HG02571 (cell line): ENCODE measurements around the gene ZNF474.

Source experiments
- ATAC-seq: cut with Tn5 transposase; IDR thresholded peaks from one replicate; pipeline ENCODE4 v1.9.1; 2021; ENCODE audit warnings: mild to moderate bottlenecking, moderate library complexity; ENCODE audit not compliant: unreplicated experiment

ZNF474 gene

DNA sequence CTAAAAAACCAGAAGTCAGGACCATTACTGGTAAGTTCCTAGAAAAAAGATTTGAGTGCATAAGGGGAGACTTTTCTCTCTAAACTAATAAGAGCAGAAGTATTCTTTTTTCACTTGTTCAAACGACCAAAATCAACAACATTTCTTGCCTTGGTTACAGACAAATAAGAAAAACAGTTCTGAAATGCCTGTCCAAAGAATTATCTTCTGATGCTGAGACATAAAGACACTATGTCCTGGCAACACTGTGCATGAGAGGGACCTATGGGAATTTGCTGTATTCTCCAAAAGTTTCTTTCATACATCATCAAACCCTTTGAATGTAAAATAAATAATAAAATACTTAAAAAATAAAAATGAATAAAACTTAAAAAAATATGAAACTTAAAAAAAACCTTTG is 50.4 kb downstream of the ZNF474 start:
- no peak for ATAC-seq

DNA sequence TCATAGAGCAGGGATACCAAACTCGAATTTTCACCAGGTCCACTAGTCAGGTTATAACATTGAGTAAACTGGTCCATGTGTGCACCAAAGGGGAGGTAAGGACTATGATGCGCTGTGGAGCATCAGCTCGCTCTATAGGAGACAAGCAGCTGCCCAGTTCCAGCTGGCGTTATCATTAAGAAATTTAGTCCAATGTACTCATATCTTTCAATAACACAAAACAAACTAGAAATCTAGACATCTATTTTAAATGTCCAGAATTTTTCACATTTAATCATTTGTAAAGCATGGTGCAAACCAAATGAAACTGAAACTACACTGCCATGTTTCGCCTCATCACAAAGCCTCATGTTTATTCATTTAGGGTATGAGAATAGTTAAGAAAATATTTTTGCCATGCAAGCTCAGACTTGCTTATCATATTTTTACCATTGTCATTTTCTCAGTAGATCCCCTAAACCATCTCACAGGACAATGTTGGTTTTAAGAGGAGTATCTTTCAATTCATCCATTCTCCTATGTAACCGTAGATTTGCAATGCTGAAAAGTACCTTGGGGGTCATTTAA is 50.9 kb downstream of the ZNF474 start:
- ATAC-seq, result no peak

DNA sequence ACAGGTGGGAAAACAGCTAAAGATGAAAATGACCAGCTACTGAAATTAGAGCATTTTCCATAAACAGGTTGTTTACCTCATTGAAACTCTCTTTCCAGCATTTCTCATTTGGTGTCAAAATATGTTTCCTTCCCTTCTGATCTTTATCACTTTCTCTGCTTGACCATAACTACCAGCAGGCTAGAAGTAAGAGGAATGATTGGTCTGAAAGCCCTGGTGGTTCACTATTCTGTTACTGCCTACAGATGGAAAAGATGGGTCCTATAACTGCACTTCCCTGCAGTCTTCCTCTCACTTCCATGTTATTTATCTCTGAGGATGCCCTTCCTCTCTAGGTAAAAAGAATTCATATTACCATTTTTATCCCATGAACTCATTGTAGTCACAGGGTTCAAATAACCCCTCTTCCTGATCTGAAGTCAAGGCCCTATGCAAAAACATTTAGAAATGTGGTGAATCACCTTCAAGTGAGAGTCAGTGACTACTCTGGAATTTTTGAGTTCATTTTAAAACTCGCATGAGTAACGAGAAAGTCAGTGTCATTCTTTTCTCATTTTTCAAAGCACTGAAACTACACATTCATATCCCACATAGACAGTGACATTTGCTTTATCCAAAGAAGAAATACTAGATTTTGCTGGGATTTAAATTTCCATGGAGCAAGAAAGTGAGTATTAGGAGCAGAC is 51.7 kb downstream of the ZNF474 start:
- no peak for ATAC-seq

DNA sequence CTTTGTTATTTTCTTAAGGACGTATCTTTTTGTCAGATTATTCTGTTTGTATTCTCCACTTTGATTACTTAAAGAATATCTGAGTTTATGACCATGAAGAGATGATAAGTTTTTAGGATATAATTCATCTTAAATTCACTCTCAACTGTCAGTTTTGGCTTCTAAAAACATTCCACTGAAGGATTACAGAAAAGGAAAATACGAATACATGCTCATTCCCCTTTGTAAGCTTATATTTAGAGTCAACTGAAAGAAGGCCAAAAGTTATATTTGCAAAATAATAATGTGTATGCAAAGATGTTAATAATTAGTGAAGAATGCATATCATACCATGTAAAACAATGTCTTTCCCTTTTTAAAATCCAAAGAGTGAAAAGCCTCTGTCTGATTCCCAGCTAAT is 52.5 kb downstream of the ZNF474 start:
- no peak for ATAC-seq

DNA sequence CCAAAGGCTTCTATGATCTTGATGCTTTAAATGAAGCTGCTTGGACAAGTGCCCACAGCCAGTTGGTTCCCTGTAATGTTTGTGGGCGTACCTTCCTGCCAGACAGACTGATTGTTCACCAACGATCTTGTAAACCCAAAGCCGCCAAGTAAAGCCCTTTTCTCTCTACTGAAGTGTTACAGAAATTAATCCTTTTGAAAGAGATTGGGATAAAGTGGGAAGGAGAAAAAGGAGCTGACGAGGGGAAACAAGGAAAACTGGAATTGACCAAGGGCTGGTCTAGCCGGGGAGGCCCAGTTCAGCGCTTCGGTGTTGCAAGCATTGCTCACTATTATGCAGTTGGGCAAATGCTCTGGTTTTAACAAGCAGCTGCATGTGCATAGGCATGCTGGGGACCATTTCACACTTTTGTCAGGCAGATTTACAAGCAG is 53.2 kb downstream of the ZNF474 start:
- ATAC-seq, result no peak

DNA sequence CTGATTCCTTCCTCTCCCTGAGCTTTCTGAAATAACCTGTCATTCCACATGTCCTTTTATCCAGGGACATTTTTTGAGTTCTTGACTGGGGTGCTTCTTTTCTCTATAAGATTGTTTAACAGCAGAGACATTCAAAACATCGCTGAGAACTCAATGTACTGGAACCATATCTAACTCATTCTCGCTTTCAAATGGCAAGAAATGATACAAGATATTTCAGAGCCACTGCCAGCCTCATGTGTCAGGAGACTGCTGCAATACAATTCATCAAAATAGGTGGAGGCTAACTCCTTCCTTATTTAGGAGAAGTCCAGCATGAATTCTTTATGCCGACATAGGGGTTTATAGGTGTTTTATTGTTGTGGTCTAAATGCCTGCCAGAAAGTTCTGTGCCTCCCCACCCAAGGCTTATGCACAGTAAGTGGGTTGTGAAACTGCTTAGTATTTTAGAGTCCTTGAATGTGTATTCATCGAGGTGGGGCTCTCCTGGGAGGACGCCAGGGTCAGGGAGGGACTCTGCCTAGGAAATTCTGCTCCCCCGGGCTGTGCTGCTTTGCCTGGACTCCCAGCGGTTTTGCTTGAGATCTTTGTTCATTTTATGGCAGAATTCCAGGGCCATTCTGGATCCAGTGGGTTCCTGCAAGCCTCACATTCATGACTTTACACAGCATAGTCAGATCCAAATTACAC is 53.9 kb downstream of the ZNF474 start:
- ATAC-seq, result no peak

DNA sequence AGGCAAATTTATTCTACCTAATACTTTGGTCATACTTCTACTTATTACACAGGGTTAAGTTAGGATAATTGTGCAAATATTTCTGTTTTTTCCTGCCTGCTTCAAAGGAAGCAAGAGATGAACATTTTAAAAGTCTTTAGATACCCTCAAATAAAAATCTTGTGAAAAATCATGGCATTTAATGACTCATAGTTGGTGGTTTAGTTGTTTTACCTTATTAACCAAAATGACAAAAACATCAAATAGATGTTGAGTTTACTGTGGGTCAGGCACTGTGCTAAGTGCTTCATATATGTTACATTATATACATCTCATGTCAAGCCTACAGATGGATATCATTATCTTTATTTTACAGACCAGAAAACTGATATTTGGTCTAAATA is 54.4 kb downstream of the ZNF474 start:
- no peak for ATAC-seq

DNA sequence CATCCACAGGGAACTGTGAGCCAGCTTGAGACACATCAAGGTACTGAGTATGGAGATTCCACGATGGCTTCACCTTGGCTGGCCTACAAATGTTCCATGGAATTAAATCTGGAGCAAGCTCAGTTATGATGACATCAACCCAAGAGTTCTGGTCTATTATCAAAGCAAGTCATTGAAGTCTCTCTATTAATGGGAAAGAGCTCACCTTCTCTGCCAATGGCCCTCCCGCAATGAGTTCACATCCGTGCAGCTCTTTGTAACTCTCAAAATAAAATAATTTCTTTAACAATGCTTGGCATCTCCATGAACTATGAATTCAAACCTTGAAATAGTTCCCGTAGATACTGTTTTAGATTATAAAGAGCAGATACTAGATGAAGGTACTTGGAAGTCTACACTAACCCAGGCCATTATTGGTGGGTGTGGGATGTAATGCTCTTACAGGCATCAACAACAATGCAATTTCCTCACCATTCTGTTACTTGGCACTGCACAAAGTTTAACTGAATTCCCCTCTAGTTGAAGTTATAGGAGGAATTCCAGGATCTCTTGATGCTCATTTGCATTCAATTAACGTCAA is 55.4 kb downstream of the ZNF474 start:
- ATAC-seq, result no peak

DNA sequence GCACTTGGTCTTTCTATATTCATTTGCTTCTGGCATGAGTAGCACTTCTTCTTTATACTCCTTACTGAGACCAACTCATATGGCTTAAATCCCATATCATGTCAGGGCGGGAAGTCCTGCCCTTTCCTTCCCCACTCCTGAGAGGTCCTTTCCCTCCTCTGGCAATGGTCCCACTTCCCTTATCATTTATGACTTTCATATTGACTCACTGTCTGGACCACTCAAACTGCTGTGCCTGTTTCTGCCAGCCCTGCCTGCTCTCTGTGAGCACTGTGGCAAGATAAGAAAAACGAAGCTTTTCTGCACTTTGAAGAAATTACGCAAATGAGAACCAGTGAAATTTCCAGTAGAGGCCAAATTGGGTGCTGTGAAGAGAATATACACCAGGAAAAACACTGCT is 58.1 kb downstream of the ZNF474 start:
- ATAC-seq, result no peak

DNA sequence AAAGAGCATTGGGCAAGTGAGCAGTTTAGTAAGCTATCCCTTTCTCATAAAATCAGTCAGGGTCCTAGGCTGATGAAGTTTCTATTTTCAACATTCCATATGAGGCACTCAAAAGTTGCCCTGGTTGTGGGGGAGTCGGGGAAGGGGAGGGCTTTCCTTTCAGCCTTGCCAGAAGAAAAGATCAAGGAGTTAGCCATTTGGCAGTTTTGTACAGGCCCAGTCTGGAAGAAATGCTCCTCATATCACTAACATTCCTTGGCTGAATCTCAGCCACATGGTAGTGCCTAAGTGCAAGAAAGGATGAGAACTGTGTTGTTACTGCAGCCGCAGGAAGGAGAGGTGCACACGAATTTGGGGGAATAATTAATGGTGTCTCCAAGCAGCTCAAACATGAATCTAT is 60.8 kb downstream of the ZNF474 start:
- ATAC-seq, result no peak

DNA sequence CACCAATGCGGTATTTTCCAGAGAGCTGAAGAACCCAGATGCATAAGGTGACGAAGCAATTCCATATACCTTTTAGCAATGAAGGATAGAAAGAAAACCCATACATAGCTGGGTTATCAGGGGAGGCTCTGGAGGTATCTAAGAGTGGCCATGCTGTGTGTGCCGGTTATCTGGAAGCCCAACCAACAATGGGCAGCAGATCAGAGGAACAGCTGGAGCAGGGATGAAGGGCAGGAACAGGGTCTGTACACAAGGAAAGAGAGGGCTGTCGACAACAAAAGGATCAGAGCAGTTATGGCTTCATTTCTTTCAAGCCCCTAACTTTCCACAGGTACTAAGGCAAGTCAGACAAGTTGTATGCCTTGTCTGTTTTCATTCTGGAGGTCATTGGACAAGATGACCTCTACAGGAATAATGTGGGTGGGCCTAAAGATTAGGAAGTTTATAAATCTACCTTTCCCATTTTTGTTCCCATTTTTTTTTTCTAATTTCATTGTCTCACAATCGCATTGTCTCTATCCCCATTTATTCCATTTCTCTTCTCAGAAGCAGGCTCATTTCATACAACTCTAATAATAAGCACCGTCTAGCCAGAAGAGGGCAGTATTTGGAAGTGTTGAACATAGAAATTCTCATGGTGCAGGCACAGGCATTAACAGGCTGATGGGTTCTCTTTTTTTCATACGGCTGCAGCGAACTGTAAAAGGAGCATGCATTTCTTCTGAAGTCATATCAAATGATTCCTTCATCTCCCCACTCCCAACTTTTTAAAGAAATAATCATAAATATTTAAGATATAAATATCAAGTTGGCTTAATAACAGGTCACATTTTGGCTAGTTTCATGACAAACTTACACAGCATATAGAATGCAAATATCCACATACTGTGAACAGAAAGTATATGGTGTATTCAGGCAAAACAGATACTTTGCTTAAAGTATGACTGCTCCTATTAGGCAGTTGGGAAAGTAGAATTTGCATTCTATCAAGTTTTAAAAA is 63.5 kb downstream of the ZNF474 start:
- peak; percentile 77 for ATAC-seq

DNA sequence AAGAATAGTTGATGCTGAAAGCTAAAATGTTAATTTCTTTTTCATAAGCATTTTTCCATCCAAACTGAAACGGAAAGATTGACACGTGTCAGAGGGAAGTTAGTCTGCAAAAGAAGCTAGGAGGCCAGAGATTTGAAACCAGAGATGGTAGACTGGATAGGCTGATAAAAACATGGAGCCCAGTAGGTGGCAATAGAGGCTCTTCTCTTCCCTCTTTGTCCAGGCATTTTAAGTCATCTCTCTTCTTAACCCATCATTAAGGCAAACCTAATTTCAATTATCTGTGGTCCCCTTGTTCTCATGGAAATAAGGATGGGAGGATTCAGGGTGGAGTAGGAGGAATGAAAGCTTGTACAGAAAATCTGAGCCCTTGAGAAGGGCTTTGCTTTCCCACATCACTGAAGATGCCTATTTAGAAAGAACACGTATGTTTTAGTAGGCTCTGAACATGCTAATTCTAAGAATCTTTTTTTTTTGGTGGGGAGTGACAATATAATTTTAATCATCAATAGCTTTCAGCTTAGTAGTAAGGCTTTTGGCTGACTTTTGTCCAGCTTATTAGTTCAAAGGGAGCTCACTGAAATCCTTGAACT is 66.6 kb downstream of the ZNF474 start:
- no peak for ATAC-seq

DNA sequence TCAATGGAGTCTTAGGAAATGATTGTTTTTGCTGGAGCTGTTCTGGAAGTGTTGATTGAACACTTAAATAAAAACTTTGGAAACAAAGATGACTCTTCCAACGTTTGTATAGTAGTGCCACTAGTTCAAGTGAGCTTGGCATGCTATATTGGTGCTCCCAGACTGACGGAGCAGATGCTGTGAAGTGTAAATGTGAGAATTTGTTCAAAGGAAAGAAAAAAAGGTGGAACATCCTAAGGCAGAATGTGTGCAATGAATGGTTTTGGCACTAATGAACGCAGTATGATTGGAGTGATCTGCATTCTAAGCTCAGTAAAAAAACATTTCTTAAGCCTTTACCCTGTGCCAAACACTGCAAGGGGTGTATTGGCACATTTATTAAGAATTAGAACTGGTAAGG is 69.8 kb downstream of the ZNF474 start:
- no peak for ATAC-seq

DNA sequence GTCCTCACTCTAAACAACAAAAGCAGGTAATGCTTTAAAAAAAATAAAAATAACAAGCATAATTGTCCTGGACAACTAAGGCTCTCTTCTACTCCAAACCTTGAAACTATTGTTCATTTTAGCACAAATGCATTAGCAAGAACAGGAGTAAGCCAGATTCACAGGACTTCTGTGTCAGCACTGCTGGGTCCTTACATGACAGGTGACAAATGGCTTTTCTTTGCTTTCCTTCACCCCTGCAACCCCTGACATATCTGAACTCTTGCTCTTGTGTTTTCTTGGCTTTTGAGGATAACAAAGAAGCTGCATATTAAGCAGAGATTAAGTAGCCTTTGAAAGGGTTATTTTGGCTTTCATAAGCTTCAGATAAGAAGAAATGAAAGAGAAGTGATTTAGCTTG is 71.1 kb downstream of the ZNF474 start:
- ATAC-seq, result no peak

DNA sequence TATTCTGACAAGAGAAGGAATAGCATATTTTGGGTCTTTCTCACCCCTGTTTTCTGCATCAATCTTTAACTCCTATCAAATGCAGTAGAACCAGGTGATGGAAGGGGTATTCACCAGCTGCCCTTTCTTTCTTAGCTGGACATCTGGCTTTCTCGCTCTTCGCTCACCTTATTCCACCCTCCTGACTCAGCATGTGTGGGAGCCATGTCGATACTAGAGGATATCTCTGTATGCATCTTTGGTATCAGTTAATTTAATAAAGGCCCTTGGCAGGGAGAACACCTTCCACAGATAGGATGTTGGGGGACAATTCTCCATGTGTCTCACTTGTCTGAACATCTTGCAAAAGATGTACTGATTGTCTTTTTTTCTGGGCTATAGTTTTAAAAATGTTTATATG is 71.5 kb downstream of the ZNF474 start:
- no peak for ATAC-seq

DNA sequence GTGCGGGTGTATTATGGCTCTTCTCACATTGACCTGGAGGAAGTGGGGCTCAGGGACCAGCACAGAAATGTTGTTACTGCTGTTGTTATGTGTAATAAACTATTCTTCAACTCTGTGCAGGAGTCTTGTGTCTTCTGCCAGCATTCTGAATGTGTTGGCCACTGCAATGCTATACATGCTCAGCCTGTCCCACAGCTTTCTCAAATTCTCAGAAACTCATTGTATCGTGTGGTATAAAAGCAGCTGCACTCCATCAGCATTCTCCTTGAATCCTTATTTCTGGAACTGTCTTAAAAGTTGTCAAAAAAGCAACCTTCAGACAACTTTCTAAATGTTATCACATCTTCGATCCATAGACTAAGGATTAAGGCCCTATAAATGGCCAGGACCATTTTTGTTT is 72.0 kb downstream of the ZNF474 start:
- ATAC-seq, result no peak

DNA sequence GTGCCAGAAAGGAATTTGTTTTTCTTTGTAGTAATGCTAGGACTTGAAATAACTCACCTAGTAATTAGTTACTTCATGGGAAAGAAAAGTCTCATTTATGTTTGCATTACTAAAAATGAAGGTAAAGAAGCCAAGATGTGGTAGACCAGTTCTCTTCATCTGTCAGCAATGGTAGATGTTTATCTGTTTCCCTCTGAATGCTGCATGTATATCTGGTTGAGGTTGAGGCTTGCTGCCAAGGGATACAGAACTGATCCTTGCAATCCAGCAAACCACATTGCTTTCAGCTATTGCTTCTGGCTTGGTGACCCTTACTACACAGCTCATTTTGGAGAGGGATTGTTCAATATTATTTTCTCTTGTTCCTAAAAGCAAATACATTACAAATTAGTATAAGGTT is 73.6 kb downstream of the ZNF474 start:
- ATAC-seq, result no peak
